Muscle layer of colon (tissue), 2 donors: ENCODE measurements around the gene CHCHD6.

ENCODE experiments used
- H3K27ac ChIP-seq: one replicate; pipeline ENCODE4 v1.7.0; 2013; ENCODE audit warnings: low read depth, mild to moderate bottlenecking, low read length, moderate library complexity
- H3K27me3 ChIP-seq, 2 donors: one replicate each; pipeline ENCODE4 v1.7.0; 2013; ENCODE audit warnings: low read length in 2 of 2, mild to moderate bottlenecking in 2 of 2; ENCODE audit not compliant: insufficient read depth in 2 of 2, control insufficient read depth in 1 of 2
- H3K36me3 ChIP-seq: one replicate; pipeline ENCODE4 v1.7.0; 2013; ENCODE audit warnings: mild to moderate bottlenecking, low read length; ENCODE audit not compliant: insufficient read depth
- H3K4me1 ChIP-seq: one replicate; pipeline ENCODE4 v1.7.0; 2013; ENCODE audit warnings: mild to moderate bottlenecking, low read length; ENCODE audit not compliant: insufficient read depth
- H3K4me3 ChIP-seq, 2 donors: one replicate each; pipeline ENCODE4 v1.7.0; 2013; ENCODE audit warnings: low read length in 2 of 2, low read depth in 1 of 2, mild to moderate bottlenecking in 1 of 2, moderate library complexity in 1 of 2
- H3K9ac ChIP-seq: one replicate; pipeline ENCODE4 v1.7.0; 2013; ENCODE audit warnings: low read length
- H3K9me3 ChIP-seq: one replicate; pipeline ENCODE4 v1.7.0; 2013; ENCODE audit warnings: mild to moderate bottlenecking, low read length
- donor health status: abdominal sarcoma.
- donor health status: Adenocarcinoma of cecum.

CHCHD6 gene

GRCh38 chr3:126913524-126913923 is 209.5 kb downstream of the CHCHD6 start:
- no peak overlapping the region for H3K4me3 ChIP-seq
- H3K9me3 ChIP-seq: no peaks in the 10 kb centered on the region
- no peak overlapping the region for H3K27ac ChIP-seq
- H3K4me1 ChIP-seq: no peaks in the 10 kb centered on the region
- peaks cover 4% of the 10 kb centered on the region for H3K36me3 ChIP-seq
- H3K9ac ChIP-seq: no peak overlapping the region
- H3K27me3 ChIP-seq: no peaks in the 10 kb centered on the region

GRCh38 chr3:126914226-126914625 is 210.2 kb downstream of the CHCHD6 start:
- H3K27me3 ChIP-seq: no peaks in the 10 kb centered on the region
- H3K9me3 ChIP-seq: no peaks in the 10 kb centered on the region
- no peak overlapping the region for H3K4me3 ChIP-seq
- no peak overlapping the region for H3K9ac ChIP-seq
- no peaks in the 10 kb centered on the region for H3K4me1 ChIP-seq
- H3K27ac ChIP-seq: no peak overlapping the region
- peaks cover 4% of the 10 kb centered on the region for H3K36me3 ChIP-seq

GRCh38 chr3:126915015-126915414 is 211.0 kb downstream of the CHCHD6 start:
- Histone ChIP-seq H3K36me3 (peaks cover 4% of the 10 kb centered on the region), H3K9me3 (no peaks in the 10 kb centered on the region), H3K27me3 (no peaks in the 10 kb centered on the region), H3K4me3 (no peak overlapping the region), H3K4me1 (no peaks in the 10 kb centered on the region), H3K9ac (no peak overlapping the region), H3K27ac (no peak overlapping the region)

GRCh38 chr3:126916546-126916945 is 212.5 kb downstream of the CHCHD6 start:
- no peak overlapping the region for H3K27ac ChIP-seq
- H3K27me3 ChIP-seq: no peaks in the 10 kb centered on the region
- no peak overlapping the region for H3K9ac ChIP-seq
- peaks cover 4% of the 10 kb centered on the region for H3K36me3 ChIP-seq
- no peak overlapping the region for H3K4me3 ChIP-seq
- H3K4me1 ChIP-seq: no peaks in the 10 kb centered on the region
- no peaks in the 10 kb centered on the region for H3K9me3 ChIP-seq

- H3K9ac ChIP-seq: no peak overlapping the region
- no peaks in the 10 kb centered on the region for H3K27me3 ChIP-seq
- H3K36me3 ChIP-seq: peaks cover 4% of the 10 kb centered on the region
- H3K4me3 ChIP-seq: no peak overlapping the region
- H3K9me3 ChIP-seq: no peaks in the 10 kb centered on the region
- H3K27ac ChIP-seq: no peak overlapping the region
- no peaks in the 10 kb centered on the region for H3K4me1 ChIP-seq
Measured at GRCh38 chr3:126917232-126917804, 213.3 kb downstream of the CHCHD6 start.

- Histone ChIP-seq H3K27me3 (no peaks in the 10 kb centered on the region), H3K36me3 (peaks cover 4% of the 10 kb centered on the region), H3K4me3 (no peak overlapping the region), H3K9me3 (no peaks in the 10 kb centered on the region), H3K27ac (no peak overlapping the region), H3K4me1 (no peaks in the 10 kb centered on the region), H3K9ac (no peak overlapping the region)
Measured at GRCh38 chr3:126918355-126918821, 214.3 kb downstream of the CHCHD6 start.

- no peak overlapping the region for H3K27ac ChIP-seq
- H3K4me1 ChIP-seq: no peaks in the 10 kb centered on the region
- no peaks in the 10 kb centered on the region for H3K27me3 ChIP-seq
- no peaks in the 10 kb centered on the region for H3K36me3 ChIP-seq
- H3K4me3 ChIP-seq: no peak overlapping the region
- no peak overlapping the region for H3K9ac ChIP-seq
- H3K9me3 ChIP-seq: no peaks in the 10 kb centered on the region
Measured at GRCh38 chr3:126921085-126921824, 217.2 kb downstream of the CHCHD6 start.

GRCh38 chr3:126922466-126922865 is 218.4 kb downstream of the CHCHD6 start:
- Histone ChIP-seq H3K4me1 (peaks cover 6% of the 10 kb centered on the region), H3K9me3 (no peaks in the 10 kb centered on the region), H3K36me3 (no peaks in the 10 kb centered on the region), H3K4me3 (no peak overlapping the region), H3K27ac (no peak overlapping the region), H3K27me3 (no peaks in the 10 kb centered on the region), H3K9ac (no peak overlapping the region)

- Histone ChIP-seq H3K4me1 (peaks cover 6% of the 10 kb centered on the region), H3K9me3 (no peaks in the 10 kb centered on the region), H3K27me3 (no peaks in the 10 kb centered on the region), H3K4me3 (no peak overlapping the region), H3K27ac (no peak overlapping the region), H3K9ac (no peak overlapping the region), H3K36me3 (no peaks in the 10 kb centered on the region)
Measured at GRCh38 chr3:126923423-126923822, 219.4 kb downstream of the CHCHD6 start.

- H3K27ac ChIP-seq: no peak overlapping the region
- H3K36me3 ChIP-seq: no peaks in the 10 kb centered on the region
- H3K4me1 ChIP-seq: peaks cover 6% of the 10 kb centered on the region
- no peak overlapping the region for H3K4me3 ChIP-seq
- no peaks in the 10 kb centered on the region for H3K27me3 ChIP-seq
- H3K9me3 ChIP-seq: no peaks in the 10 kb centered on the region
- no peak overlapping the region for H3K9ac ChIP-seq
Measured at GRCh38 chr3:126923895-126924294, 219.9 kb downstream of the CHCHD6 start.

GRCh38 chr3:126924458-126924857 is 220.4 kb downstream of the CHCHD6 start:
- H3K27me3 ChIP-seq: no peaks in the 10 kb centered on the region
- H3K27ac ChIP-seq: no peak overlapping the region
- no peak overlapping the region for H3K9ac ChIP-seq
- peaks cover 6% of the 10 kb centered on the region for H3K4me1 ChIP-seq
- no peaks in the 10 kb centered on the region for H3K36me3 ChIP-seq
- no peak overlapping the region for H3K4me3 ChIP-seq
- H3K9me3 ChIP-seq: no peaks in the 10 kb centered on the region
